IPS-20b (cell line): ENCODE data around the gene SNAPC5.
A peak's percentile ranks its signal among the peaks of the same experiment; 100 is the strongest.

Source experiments
- H3K27ac ChIP-seq: one replicate; pipeline ENCODE4 v1.5.1; 2013; ENCODE audit warnings: low read length
- H3K27me3 ChIP-seq: 2 replicates; pipeline ENCODE4 v1.6.1; 2013; ENCODE audit warnings: mild to moderate bottlenecking, low read length, inconsistent platforms; ENCODE audit not compliant: insufficient read depth
- H3K36me3 ChIP-seq: 2 replicates; pipeline ENCODE4 v1.6.1; 2013; ENCODE audit warnings: low read depth, mild to moderate bottlenecking, inconsistent platforms, low read length, moderate library complexity; ENCODE audit not compliant: insufficient read depth
- H3K4me1 ChIP-seq: 2 replicates; pipeline ENCODE4 v1.6.1; 2013; ENCODE audit warnings: mild to moderate bottlenecking, control low read depth, inconsistent platforms, low read length, moderate library complexity; ENCODE audit not compliant: insufficient read depth
- H3K4me3 ChIP-seq: 2 replicates; pipeline ENCODE4 v1.5.1; 2013; ENCODE audit warnings: mild to moderate bottlenecking, low read length, inconsistent platforms
- H3K9ac ChIP-seq: 2 replicates; pipeline ENCODE4 v1.6.1; 2013; ENCODE audit warnings: low read depth, mild to moderate bottlenecking, inconsistent platforms, low read length, moderate library complexity
- H3K9me3 ChIP-seq: 2 replicates; pipeline ENCODE4 v1.6.1; 2013; ENCODE audit warnings: mild to moderate bottlenecking, low read depth, low read length, inconsistent platforms; ENCODE audit not compliant: insufficient read depth

Gene SNAPC5

DNA sequence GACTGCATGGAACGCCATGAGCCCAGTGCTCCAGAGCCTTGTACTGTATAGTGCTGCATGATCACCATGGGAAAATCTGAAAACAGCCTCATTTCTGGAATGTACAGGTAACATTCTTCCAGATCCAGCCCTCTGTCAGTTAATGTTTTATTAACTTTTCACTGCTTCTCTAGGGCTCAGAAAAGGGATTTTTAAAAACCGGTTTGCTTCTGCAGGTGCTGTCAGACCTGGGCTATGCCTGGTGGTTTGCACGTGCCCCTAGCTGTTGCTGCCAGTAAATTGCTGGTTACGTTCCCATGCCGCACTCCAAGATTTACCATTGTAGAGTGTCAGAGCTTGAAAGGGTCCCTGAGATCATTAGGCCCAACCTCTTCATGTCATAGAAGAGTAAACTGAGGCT, 9.0 kb downstream of the SNAPC5 start:
- Histone ChIP-seq H3K9ac (no peak overlapping the region), H3K36me3 (peaks cover 91% of the 10 kb centered on the region), H3K27me3 (no peaks in the 10 kb centered on the region), H3K4me1 (no peaks in the 10 kb centered on the region), H3K27ac (no peak overlapping the region), H3K4me3 (no peak overlapping the region), H3K9me3 (no peaks in the 10 kb centered on the region)

DNA sequence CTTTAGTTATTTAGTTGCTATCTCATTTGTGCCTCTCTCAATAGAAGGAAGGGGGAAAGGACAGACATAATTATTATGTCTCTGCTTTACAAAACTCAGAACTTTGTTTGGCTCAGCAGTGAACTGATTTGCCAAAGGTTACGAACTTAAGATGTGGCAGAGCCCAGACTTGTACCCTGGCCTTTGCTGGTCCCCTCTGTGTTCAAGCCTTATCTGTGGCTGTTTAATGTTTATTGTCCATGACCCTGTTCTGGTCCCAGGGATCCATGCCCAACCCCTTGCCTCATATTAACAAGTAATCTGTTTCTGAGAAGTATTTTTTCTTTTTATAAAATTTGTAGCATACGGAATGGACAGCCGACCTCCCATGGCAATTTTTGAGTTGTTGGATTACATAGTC, 10.7 kb downstream of the SNAPC5 start:
- no peaks in the 10 kb centered on the region for H3K9me3 ChIP-seq
- no peak overlapping the region for H3K9ac ChIP-seq
- H3K36me3 ChIP-seq, result peaks cover 91% of the 10 kb centered on the region
- H3K27me3 ChIP-seq, result no peaks in the 10 kb centered on the region
- no peak overlapping the region for H3K27ac ChIP-seq
- no peak overlapping the region for H3K4me3 ChIP-seq
- no peaks in the 10 kb centered on the region for H3K4me1 ChIP-seq

DNA sequence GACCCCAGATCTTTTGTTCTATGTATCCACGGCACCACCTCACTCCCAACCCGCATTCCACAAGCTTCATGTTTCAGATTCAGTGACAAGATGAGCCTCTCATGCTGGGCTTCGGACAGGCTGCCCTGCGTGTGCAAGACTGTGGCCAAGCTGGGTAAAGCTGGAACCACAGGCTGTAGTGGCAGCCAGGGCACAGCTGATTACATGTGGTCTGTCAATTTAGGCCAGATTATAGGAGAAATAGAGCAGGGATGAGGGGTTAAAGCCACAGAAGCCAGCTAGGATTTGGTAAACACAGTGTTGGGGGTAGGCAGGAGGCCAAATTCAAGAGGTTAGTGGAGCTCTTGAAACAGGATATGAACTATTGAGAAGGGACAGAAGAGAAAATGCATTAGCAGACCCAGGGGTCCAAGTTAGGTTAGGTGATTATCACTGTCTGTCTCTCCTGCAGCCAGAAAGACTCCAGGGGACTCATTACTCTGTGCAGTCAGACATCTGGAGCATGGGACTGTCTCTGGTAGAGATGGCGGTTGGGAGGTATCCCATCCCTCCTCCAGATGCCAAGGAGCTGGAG, 12.9 kb downstream of the SNAPC5 start:
- no peaks in the 10 kb centered on the region for H3K27me3 ChIP-seq
- H3K36me3 ChIP-seq, result peaks cover 77% of the 10 kb centered on the region
- H3K4me3 ChIP-seq, result no peak overlapping the region
- H3K9me3 ChIP-seq, result no peaks in the 10 kb centered on the region
- H3K27ac ChIP-seq, result no peak overlapping the region
- no peaks in the 10 kb centered on the region for H3K4me1 ChIP-seq
- no peak overlapping the region for H3K9ac ChIP-seq

DNA sequence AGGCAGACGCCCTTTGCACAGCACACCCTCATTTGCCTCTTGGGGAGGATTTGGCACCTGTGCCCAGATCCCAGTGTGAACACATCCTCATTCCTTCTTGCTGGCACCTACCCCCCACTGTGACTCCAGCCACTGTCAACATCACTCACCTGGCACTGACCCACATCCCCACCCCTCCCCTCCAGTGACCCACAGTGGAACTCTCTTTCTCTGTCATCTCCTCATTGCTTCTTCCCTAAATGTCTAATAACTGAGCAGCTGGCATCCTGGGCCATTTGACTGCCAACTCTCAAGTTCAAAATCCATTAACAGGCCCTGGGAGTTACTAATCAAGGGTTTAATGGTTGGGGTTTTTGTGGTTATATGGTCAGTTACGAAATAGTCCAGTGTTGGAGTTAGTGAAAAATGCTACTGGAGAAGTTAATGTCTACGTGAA, 14.4 kb downstream of the SNAPC5 start:
- H3K4me1 ChIP-seq, result no peaks in the 10 kb centered on the region
- H3K27ac ChIP-seq, result no peak overlapping the region
- H3K4me3 ChIP-seq, result no peak overlapping the region
- no peak overlapping the region for H3K9ac ChIP-seq
- peaks cover 62% of the 10 kb centered on the region for H3K36me3 ChIP-seq
- no peaks in the 10 kb centered on the region for H3K9me3 ChIP-seq
- no peaks in the 10 kb centered on the region for H3K27me3 ChIP-seq

DNA sequence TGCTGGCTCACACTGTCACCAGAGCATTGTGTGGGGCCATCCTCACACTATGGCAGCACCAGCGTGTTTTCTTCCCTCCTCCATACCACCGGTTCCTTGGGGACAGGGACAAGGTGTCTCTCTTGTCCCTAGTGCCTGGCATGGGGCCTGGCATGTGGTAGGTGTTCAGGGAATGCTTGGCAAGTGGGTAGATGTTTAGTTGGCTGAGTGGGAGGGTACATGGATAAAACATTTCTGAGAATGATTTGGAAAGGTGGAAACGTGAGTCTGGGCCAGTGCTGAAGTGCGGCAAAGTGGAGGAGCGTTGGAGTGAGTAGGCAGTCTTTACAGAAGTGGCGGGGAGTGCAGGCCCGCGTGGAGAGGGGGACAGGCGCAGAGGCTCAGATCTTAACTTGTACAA, 15.0 kb downstream of the SNAPC5 start:
- no peaks in the 10 kb centered on the region for H3K27me3 ChIP-seq
- peaks cover 57% of the 10 kb centered on the region for H3K36me3 ChIP-seq
- no peak overlapping the region for H3K4me3 ChIP-seq
- H3K9ac ChIP-seq, result no peak overlapping the region
- no peaks in the 10 kb centered on the region for H3K9me3 ChIP-seq
- H3K27ac ChIP-seq, result no peak overlapping the region
- H3K4me1 ChIP-seq, result no peaks in the 10 kb centered on the region

- Histone ChIP-seq H3K9me3 (no peaks in the 10 kb centered on the region), H3K36me3 (peaks cover 45% of the 10 kb centered on the region), H3K27me3 (no peaks in the 10 kb centered on the region), H3K27ac (no peak overlapping the region), H3K9ac (no peak overlapping the region), H3K4me3 (no peak overlapping the region), H3K4me1 (peaks cover 11% of the 10 kb centered on the region; the same call in 1 of the 2 replicates)
These were observed 16.3 kb downstream of the SNAPC5 start for GRCh38 chr15:66481107-66481856.

DNA sequence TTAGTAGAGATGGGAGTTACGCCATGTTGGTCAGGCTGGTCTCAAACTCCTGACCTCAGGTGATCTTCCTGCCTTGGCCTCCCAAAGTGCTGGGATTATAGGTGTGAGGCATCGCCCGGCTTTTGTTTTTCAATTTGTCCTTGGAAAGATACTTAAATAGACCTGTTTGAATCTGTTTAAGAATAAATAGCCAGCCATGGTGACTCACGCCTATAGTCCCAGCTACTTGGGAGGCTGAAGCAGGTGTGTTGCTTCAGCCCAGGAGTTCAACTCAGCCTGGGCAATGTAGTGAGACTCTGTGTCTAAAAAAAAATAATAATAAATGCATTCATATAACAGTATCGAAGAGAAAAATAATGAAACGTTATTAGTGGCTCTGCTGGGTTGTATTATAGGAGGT, 17.3 kb downstream of the SNAPC5 start:
- no peak overlapping the region for H3K9ac ChIP-seq
- peaks cover 35% of the 10 kb centered on the region for H3K36me3 ChIP-seq
- no peaks in the 10 kb centered on the region for H3K9me3 ChIP-seq

DNA sequence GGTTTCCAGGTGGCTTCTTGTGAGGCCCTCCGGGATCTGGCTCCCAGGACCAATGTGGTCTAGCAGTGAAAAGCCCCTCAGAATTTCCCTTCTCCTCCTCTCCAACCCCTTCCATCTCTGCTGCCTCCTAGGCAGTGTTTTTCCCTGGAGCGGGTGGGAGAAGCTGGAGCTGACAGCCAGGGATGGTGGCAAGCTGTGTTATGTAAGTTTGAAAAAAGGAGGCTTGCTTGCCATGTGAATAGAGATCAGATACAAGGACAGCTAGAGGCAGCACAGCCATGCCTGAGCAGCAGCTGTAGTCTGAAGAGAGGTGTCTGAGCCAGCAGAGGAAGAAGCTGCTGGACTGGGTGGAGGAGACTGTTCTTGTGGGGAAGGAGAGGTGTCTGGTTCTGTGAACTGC, 20.6 kb downstream of the SNAPC5 start:
- peak overlapping the region; percentile 28; the same call in 1 of the 2 replicates for H3K9ac ChIP-seq
- no peaks in the 10 kb centered on the region for H3K27me3 ChIP-seq
- H3K27ac ChIP-seq, result no peak overlapping the region
- peaks cover 10% of the 10 kb centered on the region for H3K36me3 ChIP-seq
- H3K4me1 ChIP-seq, result peaks cover 53% of the 10 kb centered on the region
- no peaks in the 10 kb centered on the region for H3K9me3 ChIP-seq
- H3K4me3 ChIP-seq, result no peak overlapping the region

More for the DNA sequence above, 17.3 kb downstream of the SNAPC5 start:
- H3K27me3 ChIP-seq, result no peaks in the 10 kb centered on the region
- H3K4me1 ChIP-seq, result peaks cover 21% of the 10 kb centered on the region
- H3K27ac ChIP-seq, result no peak overlapping the region
- H3K4me3 ChIP-seq, result no peak overlapping the region

DNA sequence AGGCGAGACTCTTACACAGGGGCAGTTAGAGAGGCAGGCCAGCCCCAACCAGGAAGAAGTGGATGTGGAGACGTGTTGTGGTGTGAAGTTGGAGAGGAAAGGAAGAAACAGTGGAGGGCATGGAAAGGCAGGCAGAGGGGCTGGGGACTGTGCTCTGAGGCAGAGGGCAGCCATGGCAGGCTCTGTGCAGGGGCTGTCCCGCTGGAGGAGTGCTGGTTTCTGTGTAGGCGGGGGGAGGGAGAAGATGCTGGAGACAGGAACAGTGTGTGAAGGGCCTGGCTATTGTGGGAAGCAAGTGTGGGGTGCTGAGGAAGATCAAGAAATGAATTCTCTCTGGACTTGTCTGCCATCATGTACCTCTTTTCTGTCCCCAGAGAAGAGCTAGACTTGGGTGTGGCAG, 21.0 kb downstream of the SNAPC5 start:
- H3K4me3 ChIP-seq, result no peak overlapping the region
- H3K9me3 ChIP-seq, result no peaks in the 10 kb centered on the region
- peaks cover 54% of the 10 kb centered on the region for H3K4me1 ChIP-seq
- H3K36me3 ChIP-seq, result peaks cover 5% of the 10 kb centered on the region
- no peaks in the 10 kb centered on the region for H3K27me3 ChIP-seq
- H3K27ac ChIP-seq, result no peak overlapping the region
- peak overlapping the region; percentile 28; the same call in 1 of the 2 replicates for H3K9ac ChIP-seq

DNA sequence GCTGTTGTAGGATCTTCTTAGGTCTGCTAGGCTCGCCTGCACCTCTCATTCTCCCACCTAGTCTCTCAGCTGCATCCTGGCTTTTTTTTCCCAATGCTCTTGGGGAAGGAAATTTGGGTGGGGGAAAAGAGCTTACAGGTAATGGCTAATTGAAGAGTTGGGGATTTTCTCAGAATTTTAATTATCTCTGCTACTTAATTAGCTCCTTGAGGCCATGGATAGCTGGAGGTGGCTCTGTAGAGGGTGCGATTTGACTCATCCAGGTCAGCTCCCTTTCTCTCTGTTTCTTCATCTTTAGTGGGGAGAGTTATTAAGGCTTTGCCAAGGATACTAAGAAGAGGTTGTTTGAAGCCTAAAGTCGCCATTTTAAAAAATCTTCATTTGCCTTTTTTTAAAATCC, 22.6 kb downstream of the SNAPC5 start:
- H3K27me3 ChIP-seq, result no peaks in the 10 kb centered on the region
- H3K4me1 ChIP-seq, result peaks cover 67% of the 10 kb centered on the region
- H3K4me3 ChIP-seq, result no peak overlapping the region
- H3K27ac ChIP-seq, result no peak overlapping the region
- no peaks in the 10 kb centered on the region for H3K36me3 ChIP-seq
- H3K9me3 ChIP-seq, result no peaks in the 10 kb centered on the region
- H3K9ac ChIP-seq, result peak overlapping the region; percentile 57; the same call in 1 of the 2 replicates

DNA sequence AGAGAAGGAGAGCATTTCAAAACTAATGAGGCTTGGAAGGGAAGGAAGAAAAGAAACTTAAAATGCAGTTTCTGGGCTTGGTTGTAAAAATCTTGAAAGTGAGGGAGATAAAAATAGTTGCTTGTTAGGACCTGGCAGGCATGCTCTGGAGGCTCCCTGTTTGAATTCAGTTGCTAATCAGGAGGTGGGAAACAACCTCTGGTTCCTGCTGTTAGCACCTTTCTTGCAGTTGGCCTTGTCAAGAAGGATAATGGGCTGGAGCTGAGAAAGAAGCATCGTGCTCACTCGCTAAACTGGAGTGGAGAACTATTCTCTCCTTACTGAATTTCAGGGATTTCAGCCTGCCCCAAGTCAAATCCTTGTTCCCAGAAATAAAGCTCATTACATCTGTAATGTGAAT, 23.4 kb downstream of the SNAPC5 start:
- Histone ChIP-seq H3K36me3 (no peaks in the 10 kb centered on the region), H3K27ac (peak overlapping the region; percentile 67), H3K9ac (peak overlapping the region; percentile 57; the same call in 1 of the 2 replicates), H3K4me1 (peaks cover 70% of the 10 kb centered on the region), H3K27me3 (no peaks in the 10 kb centered on the region), H3K4me3 (peak overlapping the region; percentile 16; the same call in 1 of the 2 replicates), H3K9me3 (no peaks in the 10 kb centered on the region)
